Measurements from ENCODE around the gene SLC25A42. TPM values are rescaled to one million over a fixed set of nuclear protein-coding genes. Genes with fewer than 3 reads are reported as not detected.

The SLC25A42 gene
- total RNA-seq, 1 donor from 2014 or later, result 6.6 TPM

- Histone ChIP-seq H3K4me1 (no peaks in the 10 kb centered on the region), H3K36me3 (peaks cover 0 to 5% of the 10 kb centered on the region in 2 donors), H3K27me3 (no peaks in the 10 kb centered on the region), H3K4me3 (no peak overlapping the region), H3K9me3 (no peaks in the 10 kb centered on the region), H3K27ac (no peak overlapping the region)
- intact Hi-C loops (cut with DNase I), result no loop called here
- DNase-seq (ENCODE audit: extremely low spot score in 2 of 2), result no peak
- no peak for TF ChIP-seq POLR2A (IDR thresholded peaks at IDR 0.05)
- no peak for TF ChIP-seq CTCF (IDR thresholded peaks at IDR 0.05)
- TF ChIP-seq POLR2AphosphoS5 (IDR thresholded peaks at IDR 0.05; ENCODE audit: insufficient read depth in 1 of 2, low read depth in 1 of 2), result no peak
These were observed 94.0 kb downstream of the SLC25A42 start for GRCh38 chr19:19157808-19158207.

- Histone ChIP-seq H3K4me1 (no peaks in the 10 kb centered on the region), H3K4me3 (no peak overlapping the region), H3K27ac (no peak overlapping the region), H3K9me3 (no peaks in the 10 kb centered on the region), H3K27me3 (no peaks in the 10 kb centered on the region), H3K36me3 (peaks cover 0 to 5% of the 10 kb centered on the region in 2 donors)
- intact Hi-C loops (cut with DNase I), result no loop called here
- TF ChIP-seq CTCF (IDR thresholded peaks at IDR 0.05), result no peak
- TF ChIP-seq POLR2A (IDR thresholded peaks at IDR 0.05), result no peak
- no peak for TF ChIP-seq POLR2AphosphoS5 (IDR thresholded peaks at IDR 0.05; ENCODE audit: insufficient read depth in 1 of 2, low read depth in 1 of 2)
- no peak for DNase-seq (ENCODE audit: extremely low spot score in 2 of 2)
These were observed 95.7 kb downstream of the SLC25A42 start for GRCh38 chr19:19159534-19159933.

GRCh38 chr19:19160461-19161035 is 96.8 kb downstream of the SLC25A42 start:
- H3K27ac ChIP-seq, result no peak overlapping the region
- H3K4me3 ChIP-seq, result no peak overlapping the region
- intact Hi-C loops (cut with DNase I), result no loop called here
- peaks cover 0 to 5% of the 10 kb centered on the region in 2 donors for H3K36me3 ChIP-seq
- H3K27me3 ChIP-seq, result no peaks in the 10 kb centered on the region
- no peaks in the 10 kb centered on the region for H3K9me3 ChIP-seq
- no peak for DNase-seq (ENCODE audit: extremely low spot score in 2 of 2)
- no peaks in the 10 kb centered on the region for H3K4me1 ChIP-seq
- TF ChIP-seq CTCF (IDR thresholded peaks at IDR 0.05) (no peak), POLR2AphosphoS5 (IDR thresholded peaks at IDR 0.05; ENCODE audit: insufficient read depth in 1 of 2, low read depth in 1 of 2) (no peak), POLR2A (IDR thresholded peaks at IDR 0.05) (no peak)

- H3K9me3 ChIP-seq, result no peaks in the 10 kb centered on the region
- no peaks in the 10 kb centered on the region for H3K36me3 ChIP-seq
- no peak for DNase-seq (ENCODE audit: extremely low spot score in 2 of 2)
- TF ChIP-seq POLR2A (IDR thresholded peaks at IDR 0.05) (no peak), POLR2AphosphoS5 (IDR thresholded peaks at IDR 0.05; ENCODE audit: insufficient read depth in 1 of 2, low read depth in 1 of 2) (no peak), CTCF (IDR thresholded peaks at IDR 0.05) (no peak)
- H3K27ac ChIP-seq, result no peak overlapping the region
- no peaks in the 10 kb centered on the region for H3K4me1 ChIP-seq
- no peaks in the 10 kb centered on the region for H3K27me3 ChIP-seq
- intact Hi-C loops (cut with DNase I), result no loop called here
- H3K4me3 ChIP-seq, result no peak overlapping the region
These were observed 98.7 kb downstream of the SLC25A42 start for GRCh38 chr19:19162495-19162894.

Other genes with a start within 250 kb of the SLC25A42 start
- 77.8 TPM for gene UPF1, start 232.0 kb upstream of the SLC25A42 start, total RNA-seq
- gene CERS1, start 167.8 kb upstream of the SLC25A42 start, total RNA-seq, result 0.49 TPM
- gene COPE, start 144.6 kb upstream of the SLC25A42 start, total RNA-seq, result 212 TPM
- gene DDX49, start 144.3 kb upstream of the SLC25A42 start, total RNA-seq, result 36.3 TPM
- gene HOMER3, start 122.8 kb upstream of the SLC25A42 start, total RNA-seq, result 30.9 TPM
- 57.9 TPM for gene SUGP2, start 30.5 kb upstream of the SLC25A42 start, total RNA-seq
- gene ARMC6, start 30.4 kb upstream of the SLC25A42 start, total RNA-seq, result 26.5 TPM
- 31.7 TPM for gene TMEM161A, start 74.5 kb downstream of the SLC25A42 start, total RNA-seq
- gene MEF2B, start 106.3 kb downstream of the SLC25A42 start, total RNA-seq, result not detected
- 18.9 TPM for gene BORCS8, start 128.2 kb downstream of the SLC25A42 start, total RNA-seq
- gene RFXANK, start 128.3 kb downstream of the SLC25A42 start, total RNA-seq, result 61.6 TPM
- 12.5 TPM for gene NR2C2AP, start 139.4 kb downstream of the SLC25A42 start, total RNA-seq
- not detected for gene NCAN, start 148.0 kb downstream of the SLC25A42 start, total RNA-seq
- gene TM6SF2, start 209.3 kb downstream of the SLC25A42 start, total RNA-seq, result not detected